Endothelial cell of umbilical vein (primary cell): Measurements from ENCODE around the gene CDK5R2. TPM values are rescaled to one million over a fixed set of nuclear protein-coding genes. Genes with fewer than 3 reads are reported as not detected.

Source experiments
- BruUV-seq: library from RNA; stranded (reverse); fragments of 400-500 nt; replicated peaks from 2 replicates; lab custom pipeline; 2021; lab: Mats Ljungman, UMichigan
- CTCF ChIA-PET: fragments of 300-600, 350-600 bp; sonication (Branson Sonifier 250); formaldehyde crosslinking; loops from one replicate; lab custom pipeline; 2021; ENCODE audit warnings: antibody characterized with exemption, inconsistent platforms; lab: Charles Lee
- POLR2A ChIA-PET: fragments of 300-600, 350-600 bp; sonication (Branson Sonifier 250); formaldehyde crosslinking; loops from one replicate; lab custom pipeline; 2021; ENCODE audit warnings: antibody characterized with exemption, inconsistent platforms; lab: Charles Lee
- DNase-seq: peaks from one replicate; pipeline ENCODE4 v3.0.0-alpha.2; 2011; ENCODE audit warnings: low read depth, low spot score
- FAIRE-seq: peaks from 2 replicates; lab custom pipeline; 2011; peaks lifted over from hg19 to GRCh38; lab: Jason Lieb, UNC
- H2AFZ ChIP-seq: 2 replicates; pipeline ENCODE4 v1.6.0; 2012; ENCODE audit warnings: low read depth, low read length, control low read depth, inconsistent platforms
- H3K27ac ChIP-seq: 2 replicates; pipeline ENCODE4 v1.5.1; 2011; ENCODE audit warnings: low read depth, mild to moderate bottlenecking, control low read depth, low read length, moderate library complexity; ENCODE audit not compliant: insufficient read depth
- H3K27me3 ChIP-seq, 2 experiments: 2 replicates each; pipeline versions ENCODE4 v1.6.0 to v1.6.1; 2011; ENCODE audit warnings: low read length in 2 of 2, mixed read lengths in 1 of 2; ENCODE audit not compliant: control insufficient read depth in 2 of 2, insufficient read depth in 2 of 2
- H3K36me3 ChIP-seq, 2 experiments: 2 replicates in 1 of 2; 3 replicates in 1 of 2; pipeline ENCODE4 v1.5.1; 2011; ENCODE audit warnings: low read length in 2 of 2, mild to moderate bottlenecking in 1 of 2, moderate library complexity in 1 of 2; ENCODE audit not compliant: control insufficient read depth in 2 of 2, insufficient read depth in 2 of 2; ENCODE audit errors: extremely low read depth in 1 of 2
- H3K4me1 ChIP-seq: 3 replicates; pipeline ENCODE4 v1.5.1; 2011; ENCODE audit warnings: mild to moderate bottlenecking, low read length; ENCODE audit not compliant: control insufficient read depth, insufficient read depth; ENCODE audit errors: extremely low read depth
- H3K4me2 ChIP-seq: 2 replicates; pipeline ENCODE4 v1.6.1; 2011; ENCODE audit warnings: low read length, control low read depth, mixed read lengths; ENCODE audit not compliant: insufficient read depth
- H3K4me3 ChIP-seq, 3 experiments: fragments of 200-600 bp in 1 of 3; sonication (generic), shearing (Covaris generic) in 1 of 3; replicated peaks in 1 of 3; 2 replicates each; pipeline ENCODE4 v1.5.1; 2011 to 2016; ENCODE audit warnings: control low read depth in 3 of 3, low read length in 3 of 3, mild to moderate bottlenecking in 2 of 3, inconsistent platforms in 1 of 3, low read depth in 1 of 3, moderate library complexity in 1 of 3; ENCODE audit not compliant: insufficient read depth in 1 of 3
- H3K79me2 ChIP-seq: 2 replicates; pipeline ENCODE4 v1.6.0; 2012; ENCODE audit warnings: low read length, inconsistent platforms; ENCODE audit not compliant: control insufficient read depth, insufficient read depth
- H3K9ac ChIP-seq: replicated peaks from 2 replicates; pipeline ENCODE3; 2011; ENCODE audit warnings: low read length, control low read depth; ENCODE audit not compliant: insufficient read depth; ENCODE audit errors: extremely low read depth
- H3K9me1 ChIP-seq: replicated peaks from 3 replicates; pipeline ENCODE4 v1.6.0; 2011; ENCODE audit warnings: mild to moderate bottlenecking, low read length; ENCODE audit not compliant: control insufficient read depth, insufficient read depth; ENCODE audit errors: extremely low read depth
- H3K9me3 ChIP-seq: replicated peaks from 2 replicates; pipeline ENCODE4 v1.5.1; 2012; ENCODE audit warnings: low read length, inconsistent platforms; ENCODE audit not compliant: control insufficient read depth, insufficient read depth
- H4K20me1 ChIP-seq: replicated peaks from 2 replicates; pipeline ENCODE3; 2011; ENCODE audit warnings: mild to moderate bottlenecking, low read length; ENCODE audit not compliant: control insufficient read depth, insufficient read depth; ENCODE audit errors: extremely low read depth
- CTCF ChIP-seq, 2 donors: IDR thresholded peaks; 1 replicate in 1 of 2; 2 replicates in 1 of 2; pipeline ENCODE4 v1.5.1; 2011; ENCODE audit warnings: low read length in 2 of 2, mild to moderate bottlenecking in 2 of 2, moderate library complexity in 2 of 2, control low read depth in 1 of 2, inconsistent platforms in 1 of 2, low read depth in 1 of 2; ENCODE audit not compliant: insufficient read depth in 1 of 2; ENCODE audit errors: extremely low read depth in 1 of 2
- EZH2 ChIP-seq: IDR thresholded peaks from 2 replicates; pipeline ENCODE4 v1.6.1; 2012; ENCODE audit warnings: borderline replicate concordance, low read depth, mild to moderate bottlenecking, moderate library complexity, low read length, inconsistent platforms; ENCODE audit not compliant: severe bottlenecking
- FOS ChIP-seq: IDR thresholded peaks from 2 replicates; pipeline ENCODE4 v1.6.1; 2011; ENCODE audit warnings: mild to moderate bottlenecking, low read length, moderate library complexity, borderline replicate concordance; ENCODE audit not compliant: insufficient read depth
- GATA2 ChIP-seq: IDR thresholded peaks from 2 replicates; pipeline ENCODE4 v1.7.0; 2011; ENCODE audit warnings: low read depth, mild to moderate bottlenecking, moderate library complexity, mixed read lengths, low read length; ENCODE audit not compliant: insufficient read length, insufficient read depth
- JUN ChIP-seq: IDR thresholded peaks from 2 replicates; pipeline ENCODE4 v1.6.1; 2011; ENCODE audit warnings: borderline replicate concordance, low read depth; ENCODE audit not compliant: insufficient read length, insufficient read depth
- MAX ChIP-seq: IDR thresholded peaks from 2 replicates; pipeline ENCODE4 v1.6.1; 2011; ENCODE audit not compliant: insufficient read depth, insufficient read length
- MYC ChIP-seq: IDR thresholded peaks from one replicate; pipeline ENCODE4 v1.6.1; 2011; ENCODE audit warnings: mild to moderate bottlenecking, low read depth, low read length
- POLR2A ChIP-seq: IDR thresholded peaks from 2 replicates; pipeline ENCODE4 v1.6.1; 2012; ENCODE audit warnings: low read depth, mild to moderate bottlenecking, control low read depth, low read length
- POLR2AphosphoS5 ChIP-seq: IDR thresholded peaks from 2 replicates; pipeline ENCODE4 v1.6.1; 2012; ENCODE audit warnings: low read depth, mild to moderate bottlenecking, control low read depth, low read length, moderate library complexity; ENCODE audit not compliant: insufficient read depth
- dilution Hi-C: fragments of 300-500 bp; cut with MboI; formaldehyde crosslinking; loops from one replicate; pipeline ENCODE4 v1.15.0; 2019; ENCODE audit warnings: low sequenced_read_pairs; ENCODE audit not compliant: extremely low pct_ligation_motif_present
- intact Hi-C: fragments of 100-400 bp; cut with micrococcal nuclease; formaldehyde crosslinking; loops from one replicate; pipeline ENCODE4 v1.10.0; 2022
- polyA plus RNA-seq, 4 experiments: library from polyadenylated mRNA; depleted of rRNA in 3 of 4; stranded (reverse) in 3 of 4; unstranded in 1 of 4; fragments of >200 nt; gene quantifications; 2 replicates each; pipeline versions ENCODE4 v1.2.1 to v1.2.3, GENCODE V29; 2011 to 2012; ENCODE audit warnings: missing spikeins in 1 of 4
- total RNA-seq: library from RNA; stranded (reverse); gene quantifications from 2 replicates; pipeline ENCODE4 v1.2.3, GENCODE V29; 2021

Gene CDK5R2
- total and polyA plus RNA-seq, 2 donors (not counting 3 experiments of a cell fraction or from before 2014, with no cell fraction given): 0.03 TPM; not detected in 1

DNA sequence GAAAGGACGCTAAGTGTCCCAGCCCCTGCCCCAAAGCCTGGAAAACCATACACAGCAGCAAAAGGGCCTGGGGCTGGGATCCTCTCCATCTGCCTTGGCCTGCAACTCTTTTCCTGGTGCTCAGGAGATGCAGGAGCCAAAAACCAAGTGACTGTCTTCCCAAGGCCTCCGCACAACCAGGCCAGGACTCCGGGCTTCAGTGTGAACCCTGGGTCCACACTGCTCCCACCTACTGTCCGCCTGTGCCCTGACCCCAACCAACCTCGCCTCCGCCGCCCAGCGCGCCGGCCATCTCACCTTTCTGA lies 24.4 kb downstream of the CDK5R2 start:
- no peak for DNase-seq
- H3K79me2 ChIP-seq: no peaks in the 10 kb centered on the region
- H3K4me2 ChIP-seq: peak overlapping the region; percentile 43
- H3K27ac ChIP-seq: no peak overlapping the region
- peaks cover 15% of the 10 kb centered on the region for H3K4me1 ChIP-seq
- intact Hi-C loops: loop anchor here (5.0 kb wide), 4 partner anchors 73 to 313 kb away; no protein-coding TSS in a partner anchor
- H4K20me1 ChIP-seq: no peaks in the 10 kb centered on the region
- H3K4me3 ChIP-seq: no peak overlapping the region
- H3K36me3 ChIP-seq: no peaks in the 10 kb centered on the region
- H3K9me1 ChIP-seq: no peaks in the 10 kb centered on the region
- CTCF ChIA-PET: interaction anchor here (1.0 to 5.7 kb wide), 5 partner anchors 10 to 176 kb away, joined by 3 to 164 read pairs (median 7); partner anchors contain the start of genes CRYBA2 and NHEJ1
- no TSS peak for BruUV-seq
- no peak overlapping the region for H2AFZ ChIP-seq
- dilution Hi-C loops: no loop called here
- FAIRE-seq: no peak
- TF ChIP-seq POLR2AphosphoS5 (no peak), GATA2 (no peak), MAX (no peak), EZH2 (no peak), POLR2A (no peak), FOS (no peak), JUN (no peak), CTCF (IDR thresholded peaks at IDR 0.05; ENCODE audit: extremely low read depth in 1 of 2, insufficient read depth in 1 of 2, low read depth in 1 of 2, low read length in 2 of 2) (no peak), MYC (no peak)
- no peaks in the 10 kb centered on the region for H3K9me3 ChIP-seq
- H3K27me3 ChIP-seq: peaks cover 64 to 77% of the 10 kb centered on the region in 2 experiments
- POLR2A ChIA-PET: no interaction called here
- no peak overlapping the region for H3K9ac ChIP-seq
